Mammary epithelial cell (primary cell): ENCODE data around the gene TAB2.

Experiments used
- EZH2 ChIP-seq: IDR thresholded peaks from 2 replicates; pipeline ENCODE4 v1.6.1; 2012; ENCODE audit warnings: low read length, inconsistent platforms, borderline replicate concordance
- TF ChIP-seq, protein P1 (sequence below), 2 donors: IDR thresholded peaks in 1 of 2; conservative IDR thresholded peaks in 1 of 2; 2 replicates each; pipeline ENCODE4 v1.5.1; 2011 to 2012; ENCODE audit warnings: inconsistent platforms in 2 of 2, low read length in 2 of 2, mild to moderate bottlenecking in 2 of 2, control low read depth in 1 of 2, low read depth in 1 of 2; ENCODE audit not compliant: insufficient read depth in 1 of 2; ENCODE audit errors: extremely low read depth in 1 of 2

DNA sequence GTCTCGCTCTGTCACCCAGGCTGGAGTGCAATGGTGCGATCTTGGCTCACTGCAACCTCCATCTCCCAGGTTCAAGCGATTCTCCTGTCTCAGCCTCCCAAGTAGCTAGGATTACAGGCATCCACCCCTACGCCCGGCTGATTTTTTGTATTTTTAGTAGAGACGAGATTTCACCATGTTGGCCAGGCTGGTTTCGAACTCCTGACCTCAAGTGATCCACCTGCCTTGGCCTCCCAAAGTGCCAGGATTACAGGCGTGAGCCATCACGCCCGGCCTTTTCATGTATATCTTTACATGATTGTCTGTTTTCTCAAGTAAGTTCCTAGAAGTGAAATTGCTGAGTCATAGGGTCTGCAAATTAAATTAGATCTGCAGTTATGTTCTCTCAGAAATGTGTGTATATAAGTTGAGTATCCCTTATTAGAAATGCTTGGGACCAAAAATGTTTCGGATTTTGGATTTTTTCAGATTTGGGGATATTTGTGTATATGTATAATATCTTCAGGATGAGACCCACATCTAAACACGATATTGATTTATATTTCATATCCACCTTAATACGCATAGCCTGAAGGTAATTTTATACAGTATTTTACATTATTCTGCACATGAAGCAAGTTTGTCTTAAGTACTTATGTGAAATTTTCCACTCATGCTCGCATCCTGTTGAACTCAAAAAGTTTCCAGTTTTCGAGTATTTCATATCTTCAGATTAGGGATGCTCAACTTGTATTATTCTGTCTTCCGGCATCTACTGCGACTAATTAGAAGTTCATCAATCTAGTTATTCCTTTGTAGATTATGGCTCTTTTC, 40.4 kb downstream of the TAB2 start:
- TF ChIP-seq, protein P1, sequence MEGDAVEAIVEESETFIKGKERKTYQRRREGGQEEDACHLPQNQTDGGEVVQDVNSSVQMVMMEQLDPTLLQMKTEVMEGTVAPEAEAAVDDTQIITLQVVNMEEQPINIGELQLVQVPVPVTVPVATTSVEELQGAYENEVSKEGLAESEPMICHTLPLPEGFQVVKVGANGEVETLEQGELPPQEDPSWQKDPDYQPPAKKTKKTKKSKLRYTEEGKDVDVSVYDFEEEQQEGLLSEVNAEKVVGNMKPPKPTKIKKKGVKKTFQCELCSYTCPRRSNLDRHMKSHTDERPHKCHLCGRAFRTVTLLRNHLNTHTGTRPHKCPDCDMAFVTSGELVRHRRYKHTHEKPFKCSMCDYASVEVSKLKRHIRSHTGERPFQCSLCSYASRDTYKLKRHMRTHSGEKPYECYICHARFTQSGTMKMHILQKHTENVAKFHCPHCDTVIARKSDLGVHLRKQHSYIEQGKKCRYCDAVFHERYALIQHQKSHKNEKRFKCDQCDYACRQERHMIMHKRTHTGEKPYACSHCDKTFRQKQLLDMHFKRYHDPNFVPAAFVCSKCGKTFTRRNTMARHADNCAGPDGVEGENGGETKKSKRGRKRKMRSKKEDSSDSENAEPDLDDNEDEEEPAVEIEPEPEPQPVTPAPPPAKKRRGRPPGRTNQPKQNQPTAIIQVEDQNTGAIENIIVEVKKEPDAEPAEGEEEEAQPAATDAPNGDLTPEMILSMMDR (conservative IDR thresholded peaks at IDR 0.05 in 1 of 2, IDR thresholded peaks at IDR 0.05 in 1 of 2; ENCODE audit: extremely low read depth in 1 of 2, insufficient read depth in 1 of 2, low read depth in 1 of 2, low read length in 2 of 2), result no peak
- TF ChIP-seq EZH2, result no peak
